NB4 (cell line): Measurements from ENCODE around the gene FBN3.

Source experiments
- DNase-seq: peaks from one replicate; pipeline ENCODE4 v3.0.0; 2010; ENCODE audit warnings: low read depth
- H3K4me3 ChIP-seq: one replicate; pipeline ENCODE4 v1.5.1; 2011; ENCODE audit warnings: mild to moderate bottlenecking, low read depth, low read length, moderate library complexity
- MYC ChIP-seq: IDR thresholded peaks from 2 replicates; pipeline ENCODE4 v1.6.1; 2011; ENCODE audit warnings: low read depth, low read length
- POLR2A ChIP-seq: IDR thresholded peaks from 2 replicates; pipeline ENCODE4 v1.6.1; 2011; ENCODE audit warnings: mild to moderate bottlenecking; ENCODE audit not compliant: insufficient read length; ENCODE audit errors: extremely low read depth
- TF ChIP-seq, protein P1 (sequence below): IDR thresholded peaks from 2 replicates; pipeline ENCODE4 v1.6.1; 2011; ENCODE audit warnings: low read depth, low read length
- TF ChIP-seq, protein P2 (sequence below): IDR thresholded peaks from one replicate; pipeline ENCODE4 v1.5.1; 2012; ENCODE audit warnings: low read depth, low read length

Gene FBN3

DNA sequence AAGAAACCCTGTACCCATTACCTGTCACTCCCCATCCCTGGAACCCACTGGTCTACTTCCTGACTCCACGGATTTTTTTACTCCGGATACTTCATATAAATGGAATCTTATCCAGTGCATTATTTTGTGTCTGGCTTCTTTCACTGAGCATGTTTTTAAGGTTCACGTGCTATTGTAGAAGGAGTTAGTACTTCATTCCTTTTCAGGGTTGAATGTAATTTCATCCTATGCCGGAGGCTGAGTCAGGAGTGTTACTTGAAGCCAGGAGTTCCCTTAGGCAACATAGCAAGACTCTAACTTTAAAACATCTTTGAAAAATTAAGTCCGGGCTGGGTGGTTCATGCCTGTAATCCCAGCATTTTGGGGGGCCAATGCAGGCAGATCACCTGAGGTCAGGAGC, 126.0 kb downstream of the FBN3 start:
- H3K4me3 ChIP-seq = no peak overlapping the region
- DNase-seq = no peak

DNA sequence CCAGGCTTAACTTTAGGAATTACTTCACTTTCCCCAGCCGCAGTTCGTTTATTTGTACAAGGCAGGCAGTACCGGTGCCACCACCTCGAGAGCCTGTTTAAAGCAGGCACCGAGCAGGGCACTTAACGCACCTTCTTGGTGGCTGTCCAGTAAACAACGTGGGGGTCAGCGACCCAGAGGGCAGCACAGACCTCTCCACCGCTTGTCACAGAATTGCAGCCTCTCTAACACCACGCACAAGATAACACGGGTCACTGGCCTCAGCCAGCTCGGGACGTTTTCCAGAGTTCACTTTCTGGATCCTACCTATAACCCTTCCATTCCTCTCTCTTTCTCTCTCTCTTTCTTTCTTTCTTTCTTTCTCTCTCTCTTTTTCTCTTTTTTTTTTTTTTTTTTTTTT, 127.1 kb downstream of the FBN3 start:
- TF ChIP-seq MYC = no peak
- TF ChIP-seq, protein P1, sequence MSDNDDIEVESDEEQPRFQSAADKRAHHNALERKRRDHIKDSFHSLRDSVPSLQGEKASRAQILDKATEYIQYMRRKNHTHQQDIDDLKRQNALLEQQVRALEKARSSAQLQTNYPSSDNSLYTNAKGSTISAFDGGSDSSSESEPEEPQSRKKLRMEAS = no peak
- TF ChIP-seq, protein P2, sequence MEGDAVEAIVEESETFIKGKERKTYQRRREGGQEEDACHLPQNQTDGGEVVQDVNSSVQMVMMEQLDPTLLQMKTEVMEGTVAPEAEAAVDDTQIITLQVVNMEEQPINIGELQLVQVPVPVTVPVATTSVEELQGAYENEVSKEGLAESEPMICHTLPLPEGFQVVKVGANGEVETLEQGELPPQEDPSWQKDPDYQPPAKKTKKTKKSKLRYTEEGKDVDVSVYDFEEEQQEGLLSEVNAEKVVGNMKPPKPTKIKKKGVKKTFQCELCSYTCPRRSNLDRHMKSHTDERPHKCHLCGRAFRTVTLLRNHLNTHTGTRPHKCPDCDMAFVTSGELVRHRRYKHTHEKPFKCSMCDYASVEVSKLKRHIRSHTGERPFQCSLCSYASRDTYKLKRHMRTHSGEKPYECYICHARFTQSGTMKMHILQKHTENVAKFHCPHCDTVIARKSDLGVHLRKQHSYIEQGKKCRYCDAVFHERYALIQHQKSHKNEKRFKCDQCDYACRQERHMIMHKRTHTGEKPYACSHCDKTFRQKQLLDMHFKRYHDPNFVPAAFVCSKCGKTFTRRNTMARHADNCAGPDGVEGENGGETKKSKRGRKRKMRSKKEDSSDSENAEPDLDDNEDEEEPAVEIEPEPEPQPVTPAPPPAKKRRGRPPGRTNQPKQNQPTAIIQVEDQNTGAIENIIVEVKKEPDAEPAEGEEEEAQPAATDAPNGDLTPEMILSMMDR = no peak
- TF ChIP-seq POLR2A = no peak
- H3K4me3 ChIP-seq = no peak overlapping the region
- DNase-seq = no peak

More for the DNA sequence above, 126.0 kb downstream of the FBN3 start:
- TF ChIP-seq POLR2A (no peak), MYC (no peak)
- TF ChIP-seq, protein P1 = no peak
- TF ChIP-seq, protein P2 = no peak

DNA sequence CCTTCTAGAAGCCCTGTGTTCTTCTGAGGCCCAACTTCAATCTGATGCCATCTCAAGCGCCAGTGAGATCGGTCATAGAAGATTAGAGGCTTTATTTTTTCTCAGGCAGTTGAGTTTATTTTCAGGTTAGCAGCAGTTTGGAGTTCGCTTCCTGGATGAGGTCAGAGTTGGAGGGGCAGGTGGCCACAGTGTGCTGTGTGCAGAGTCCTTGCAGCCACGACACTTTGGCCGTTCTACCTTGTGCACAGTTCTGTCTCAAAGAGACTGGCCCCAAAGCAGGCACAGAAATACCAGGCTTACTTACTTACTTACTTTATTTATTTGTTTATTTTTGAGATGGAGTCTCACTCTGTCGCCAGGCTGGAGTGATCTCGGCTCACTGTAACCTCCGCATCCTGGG, 128.0 kb downstream of the FBN3 start:
- TF ChIP-seq, protein P2 = no peak
- TF ChIP-seq MYC (no peak), POLR2A (no peak)
- TF ChIP-seq, protein P1 = no peak
- H3K4me3 ChIP-seq = no peak overlapping the region
- DNase-seq = no peak

DNA sequence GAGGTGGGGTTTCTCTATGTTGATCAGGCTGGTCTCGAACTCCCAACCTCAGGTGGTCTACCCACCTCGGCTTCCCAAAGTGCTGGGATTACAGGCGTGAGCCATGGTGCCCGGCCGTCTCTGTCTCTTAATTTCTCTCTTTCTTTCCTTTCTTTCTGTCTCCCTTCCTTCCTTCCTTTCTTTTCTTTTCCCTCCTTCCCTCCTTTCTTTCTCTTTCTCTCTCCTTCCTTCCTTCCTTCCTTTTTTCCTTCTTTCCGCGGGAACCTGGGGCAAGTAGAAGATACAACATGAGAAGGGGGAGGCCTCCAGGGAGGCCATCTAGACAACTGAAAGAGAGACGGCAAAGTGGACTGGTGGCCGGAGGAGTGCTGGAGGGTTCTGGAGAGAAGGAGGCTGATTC, 128.7 kb downstream of the FBN3 start:
- no peak for DNase-seq
- no peak overlapping the region for H3K4me3 ChIP-seq
- TF ChIP-seq, protein P2 = no peak
- TF ChIP-seq MYC = no peak
- no peak for TF ChIP-seq POLR2A
- TF ChIP-seq, protein P1 = no peak

DNA sequence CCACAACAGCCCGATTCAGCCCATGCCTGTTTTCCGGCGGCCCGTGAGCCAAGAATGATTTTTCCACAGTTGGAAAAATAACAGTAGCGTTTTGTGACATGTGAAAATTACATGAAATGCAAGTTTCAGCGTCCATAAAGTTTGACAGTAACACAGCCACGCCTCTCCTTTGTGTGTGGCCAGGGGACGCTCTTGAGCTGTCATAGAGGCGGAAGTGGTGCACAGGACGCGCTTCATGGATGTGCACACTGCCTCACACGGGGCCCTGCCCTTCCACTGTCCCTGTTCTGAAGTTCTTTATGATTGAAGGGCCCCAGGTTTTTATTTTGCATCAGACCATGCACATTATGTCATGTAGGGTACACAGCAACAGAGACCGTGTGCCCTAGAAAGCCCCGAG, 131.6 kb downstream of the FBN3 start:
- TF ChIP-seq, protein P1 = peak; percentile 82
- TF ChIP-seq, protein P2 = peak; percentile 62
- peak; percentile 88 for TF ChIP-seq MYC
- TF ChIP-seq POLR2A = no peak
- peak; percentile 71 for DNase-seq
- no peak overlapping the region for H3K4me3 ChIP-seq
